ENCODE data around the gene NPHS2.
"Not testable (repeated sequence)": the region's sequence is repeated elsewhere in the genome, so short reads cannot be mapped to it uniquely, and the experiment has no call there.

Gene NPHS2

DNA sequence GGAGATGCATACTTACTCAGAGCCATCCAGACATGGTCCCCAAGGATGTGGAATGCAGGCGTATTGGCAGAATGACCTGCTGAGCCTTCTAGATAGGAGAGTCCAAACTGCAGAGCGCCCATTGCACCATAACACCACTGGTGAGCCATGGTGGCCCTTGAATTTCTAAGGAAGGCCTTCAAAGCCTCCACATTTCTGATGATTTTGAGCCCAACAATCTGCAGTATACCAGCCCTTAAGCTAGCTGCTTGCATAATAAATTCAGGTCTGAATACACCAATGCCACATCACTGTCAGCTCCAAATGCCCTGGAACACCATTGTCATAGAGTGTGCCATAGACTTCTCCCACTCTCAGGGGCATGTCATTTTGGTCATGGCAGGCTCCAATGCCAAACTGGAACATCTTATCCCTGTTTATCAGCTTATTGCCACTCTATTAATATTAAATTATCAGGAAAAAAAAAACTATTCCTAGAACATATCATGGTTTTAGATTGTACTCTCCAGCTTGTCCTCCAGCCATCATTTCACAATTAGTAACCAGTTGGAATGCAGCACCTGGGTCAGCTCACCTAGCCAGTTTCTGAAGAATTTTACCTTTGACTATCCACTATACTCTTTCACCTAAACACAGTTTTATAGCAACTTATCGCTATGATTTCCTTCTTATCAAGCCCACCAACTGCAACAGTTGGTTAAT is 26.9 kb downstream of the NPHS2 start:
- in situ Hi-C loops (cut with HindIII; ENCODE audit: low sequenced_read_pairs), result no loop called here

DNA sequence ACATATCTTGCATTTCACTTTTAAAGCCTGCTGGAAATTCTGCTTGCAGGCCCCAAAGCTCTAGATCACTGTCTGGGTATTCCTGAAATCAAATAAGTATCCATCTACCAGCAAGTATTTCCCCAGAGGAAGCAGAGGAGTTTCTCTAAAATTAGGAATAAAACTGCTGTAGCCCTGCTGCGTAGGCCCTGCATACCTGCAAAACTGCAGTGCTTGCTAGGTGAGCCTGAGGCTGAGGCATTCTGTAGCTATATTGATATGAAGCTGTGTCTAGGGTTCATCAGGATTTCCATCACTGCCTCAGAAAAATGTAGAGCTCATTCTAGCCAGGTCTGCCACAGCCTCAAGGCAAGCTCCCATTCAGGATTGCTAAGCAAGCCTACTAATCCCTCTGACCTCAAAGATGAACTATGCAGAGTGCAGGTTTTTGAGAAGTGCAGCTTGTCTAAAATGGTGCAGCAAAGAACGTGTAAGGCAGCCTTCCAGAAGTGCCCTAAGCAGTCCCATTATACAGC is 28.7 kb downstream of the NPHS2 start:
- in situ Hi-C loops (cut with HindIII; ENCODE audit: low sequenced_read_pairs), result no loop called here

DNA sequence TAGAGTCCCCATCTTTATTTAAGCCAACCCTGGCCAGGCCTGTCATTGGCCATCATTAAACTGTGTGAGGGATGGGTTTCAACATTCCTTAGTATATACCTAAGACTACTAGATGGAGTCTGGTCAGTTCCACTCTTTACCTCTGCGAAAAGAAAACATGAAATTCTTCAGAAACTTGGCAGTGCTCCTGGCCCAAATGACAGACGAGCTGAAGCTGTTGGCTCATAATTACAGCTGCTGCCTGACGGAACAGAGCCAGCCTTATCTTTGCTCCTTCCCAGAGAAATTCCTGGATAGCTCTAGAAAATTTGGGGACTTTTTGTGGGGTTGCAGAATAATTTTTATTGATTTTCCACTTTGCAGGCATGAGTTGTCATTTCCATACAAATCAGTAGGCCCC is 30.4 kb downstream of the NPHS2 start:
- in situ Hi-C loops (cut with HindIII; ENCODE audit: low sequenced_read_pairs), result no loop called here

DNA sequence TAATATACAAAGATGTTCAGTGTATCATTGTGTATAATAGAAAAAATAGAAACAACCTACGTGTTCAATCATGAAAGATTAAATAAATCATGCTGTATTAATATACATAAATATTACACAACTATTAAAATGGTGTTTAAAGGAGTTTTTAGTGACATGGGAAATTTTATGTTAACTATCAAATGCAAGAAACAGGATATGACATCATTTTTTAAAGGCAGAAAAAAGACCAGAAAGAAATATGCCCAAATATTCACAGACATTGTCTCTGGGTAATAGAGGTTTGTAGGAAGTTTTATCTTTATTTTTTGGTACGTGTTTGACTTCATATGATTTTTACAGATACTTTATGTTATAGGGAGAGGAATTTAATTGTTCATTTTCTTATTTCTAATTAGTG is 34.0 kb downstream of the NPHS2 start:
- in situ Hi-C loops (cut with HindIII; ENCODE audit: low sequenced_read_pairs), result no loop called here

DNA sequence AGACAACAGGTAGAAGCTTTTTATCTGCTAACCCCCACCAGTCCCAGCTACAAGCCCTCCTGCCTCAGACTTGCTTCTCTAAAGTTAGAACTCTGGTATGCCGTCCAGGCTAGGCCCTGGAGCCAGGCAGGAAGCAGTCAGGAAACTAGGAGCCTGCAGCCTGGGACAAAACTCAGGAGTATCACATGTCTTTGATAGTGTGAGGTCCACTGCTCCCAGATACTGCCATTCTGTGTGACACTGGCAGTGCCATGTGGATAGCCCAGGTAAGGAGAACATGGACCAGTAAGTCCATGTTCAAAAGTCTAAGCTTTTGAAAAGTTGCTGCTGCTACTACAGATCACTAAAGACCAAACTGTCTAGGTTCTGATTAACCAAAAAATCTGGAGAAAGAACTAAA is 45.4 kb downstream of the NPHS2 start:
- in situ Hi-C loops (cut with HindIII; ENCODE audit: low sequenced_read_pairs), result no loop called here

DNA sequence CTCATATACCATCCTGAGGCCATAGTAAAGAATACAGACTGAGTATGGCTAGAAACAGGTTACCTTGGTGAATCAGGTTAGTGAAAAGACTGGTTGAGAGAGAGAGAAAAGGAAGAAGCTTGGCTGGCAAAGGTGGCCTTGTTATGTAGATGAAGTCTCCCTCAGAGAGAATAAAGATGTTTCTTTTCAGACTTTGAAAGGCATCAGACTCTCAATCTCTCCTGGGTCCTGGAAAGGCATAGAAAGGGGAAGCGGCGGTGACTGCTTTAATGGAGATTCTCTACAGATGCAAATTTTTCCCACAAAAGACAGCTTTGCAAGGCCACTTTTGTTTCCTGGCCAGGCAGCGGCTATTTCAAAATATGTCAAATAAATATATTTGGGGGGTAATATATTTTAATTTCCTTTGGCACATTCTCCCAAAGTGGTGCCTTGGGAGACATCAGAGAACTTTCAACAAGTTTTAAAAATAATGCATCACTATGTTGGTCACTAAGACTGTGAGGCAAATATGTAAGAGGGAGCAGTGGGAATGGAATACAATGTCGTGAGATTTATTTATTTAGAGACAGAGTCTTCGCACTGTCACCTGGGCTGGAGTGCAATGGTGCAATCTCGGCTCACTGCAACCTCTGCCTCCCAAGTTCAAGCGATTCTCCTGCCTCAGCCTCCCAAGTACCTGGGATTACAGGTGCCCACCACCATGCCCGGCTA is 46.1 kb downstream of the NPHS2 start:
- in situ Hi-C loops (cut with HindIII; ENCODE audit: low sequenced_read_pairs), result no loop called here

DNA sequence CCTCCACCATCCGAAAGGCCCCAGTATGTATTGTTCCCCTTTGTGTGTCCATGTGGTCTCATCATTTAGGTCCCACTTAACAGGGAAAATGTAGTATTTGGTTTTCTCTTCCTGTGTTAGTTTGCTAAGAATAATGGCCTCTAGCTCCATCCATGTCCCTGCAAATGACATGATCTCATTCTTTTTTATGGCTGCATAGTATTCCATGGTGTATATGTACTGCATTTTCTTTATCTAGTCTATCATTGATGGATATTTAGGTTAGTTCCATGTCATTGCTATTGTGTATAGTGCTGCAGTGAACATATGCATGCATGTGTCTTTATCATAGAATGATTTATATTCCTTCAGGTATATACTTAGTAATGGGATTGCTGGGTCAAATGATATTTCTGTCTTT is 57.2 kb downstream of the NPHS2 start:
- in situ Hi-C loops (cut with HindIII; ENCODE audit: low sequenced_read_pairs), result not testable (repeated sequence)

DNA sequence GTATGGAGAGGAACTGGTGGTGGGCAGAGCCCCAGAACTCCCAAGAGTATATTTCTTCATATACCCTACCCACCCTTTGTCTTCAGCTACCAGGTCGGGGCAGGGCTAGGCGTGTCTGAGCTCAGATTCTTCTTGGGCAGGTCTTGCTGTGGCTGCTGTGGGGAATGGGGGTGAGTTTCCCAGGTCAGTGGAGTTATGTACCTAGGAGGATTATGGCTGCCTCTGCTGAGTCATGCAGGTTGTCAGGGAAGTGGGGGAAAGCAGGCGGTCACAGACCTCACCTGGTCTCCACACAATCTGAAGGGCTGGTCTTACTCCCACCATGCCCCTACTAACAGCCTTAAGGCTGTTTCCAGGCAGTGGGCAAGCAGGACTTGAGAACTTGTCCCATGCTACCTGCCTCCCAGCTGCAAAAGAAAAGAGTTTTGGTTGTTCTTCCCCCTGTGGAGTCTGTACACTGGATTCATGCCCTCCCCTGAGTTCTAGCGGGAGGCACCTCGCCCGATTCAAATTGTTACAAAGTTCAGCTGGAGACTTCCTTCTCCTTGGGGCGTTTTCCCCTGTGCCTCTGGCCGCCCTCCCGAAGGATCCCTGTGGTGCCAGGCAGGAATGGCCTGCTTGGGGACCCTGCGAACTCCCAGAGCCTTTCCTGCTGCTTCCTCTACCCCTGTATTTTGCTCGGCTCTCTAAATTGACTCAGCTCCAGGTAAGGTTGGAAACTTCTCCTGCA is 58.6 kb downstream of the NPHS2 start:
- in situ Hi-C loops (cut with HindIII; ENCODE audit: low sequenced_read_pairs), result no loop called here

DNA sequence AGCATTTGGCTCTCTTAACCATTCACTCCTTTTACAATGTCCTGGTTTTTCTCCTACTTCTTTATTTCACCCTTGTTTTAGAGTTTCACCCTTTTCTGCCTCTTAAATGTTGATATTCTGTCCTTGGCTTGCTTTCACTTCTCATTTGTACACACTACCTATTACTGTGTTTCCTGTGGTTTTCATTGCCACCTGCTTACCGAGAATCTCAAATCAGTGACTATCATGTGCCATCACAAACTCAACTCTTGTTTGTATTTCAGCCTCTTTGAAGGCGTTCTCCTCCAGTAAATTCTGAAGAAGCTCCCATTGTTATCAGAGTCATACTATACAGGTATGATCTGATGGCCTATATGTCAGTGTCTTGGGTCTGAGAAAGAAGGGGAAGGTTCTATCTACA is 65.7 kb downstream of the NPHS2 start:
- in situ Hi-C loops (cut with HindIII; ENCODE audit: low sequenced_read_pairs), result no loop called here

DNA sequence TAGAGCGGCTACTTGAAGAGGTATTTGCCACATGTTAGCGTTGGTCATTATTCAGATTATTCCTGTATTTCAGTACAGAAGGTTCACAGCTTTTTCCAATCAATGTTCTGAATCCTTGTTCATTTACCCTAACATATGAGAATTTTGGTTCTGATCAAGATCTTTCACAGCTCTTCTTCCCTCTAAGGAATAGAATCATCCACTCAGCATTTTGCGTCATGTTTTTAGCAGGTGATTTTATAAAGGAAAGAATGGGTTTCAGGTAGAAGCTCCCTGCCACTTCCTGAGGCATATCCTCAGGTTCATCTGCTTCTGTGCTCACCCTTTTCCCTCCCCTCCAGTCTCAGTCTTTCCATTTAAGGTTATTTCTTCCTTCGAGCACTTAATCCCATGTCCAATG is 66.4 kb downstream of the NPHS2 start:
- in situ Hi-C loops (cut with HindIII; ENCODE audit: low sequenced_read_pairs), result no loop called here

DNA sequence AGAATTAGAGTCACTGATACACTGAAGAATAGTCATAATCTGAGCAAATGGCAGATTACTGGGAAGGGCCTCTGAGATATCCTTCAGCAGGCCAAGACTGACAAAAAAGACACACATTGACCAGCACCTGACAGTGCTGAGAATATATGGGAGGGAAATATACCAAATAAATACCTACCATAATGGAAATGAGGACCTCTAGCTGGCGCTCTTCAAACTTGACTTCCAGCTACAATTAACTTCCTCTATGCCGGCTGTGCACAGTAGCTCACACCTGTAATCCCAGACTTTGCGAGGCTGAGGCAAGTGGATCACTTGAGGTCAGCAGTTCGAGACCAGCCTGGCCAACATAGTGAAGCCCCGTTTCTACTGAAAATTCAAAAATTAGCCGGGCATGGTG is 69.5 kb downstream of the NPHS2 start:
- in situ Hi-C loops (cut with HindIII; ENCODE audit: low sequenced_read_pairs), result no loop called here

Measured in DLD1 (cell line).